IgD-negative memory B cell (primary cell): Measurements from ENCODE around the gene MAGI2. TPM values are rescaled to one million over a fixed set of nuclear protein-coding genes. Genes with fewer than 3 reads are reported as not detected.

Source experiments
- H3K27ac Mint-ChIP-seq, 3 donors: one replicate each; pipeline ENCODE4 v1.8.0; 2020 to 2022; ENCODE audit warnings: mild to moderate bottlenecking in 3 of 3, mixed read lengths in 3 of 3, moderate library complexity in 1 of 3
- H3K27me3 Mint-ChIP-seq: one replicate; pipeline ENCODE4 v1.8.0; 2021; ENCODE audit warnings: mixed read lengths
- H3K36me3 Mint-ChIP-seq: one replicate; pipeline ENCODE4 v1.8.0; 2020; ENCODE audit warnings: mild to moderate bottlenecking, mixed read lengths
- H3K4me1 Mint-ChIP-seq, 3 donors: one replicate each; pipeline ENCODE4 v1.8.0; 2020 to 2022; ENCODE audit warnings: mixed read lengths in 3 of 3, mild to moderate bottlenecking in 1 of 3
- H3K4me3 Mint-ChIP-seq, 4 donors: one replicate each; pipeline ENCODE4 v1.8.0; 2020 to 2022; ENCODE audit warnings: mild to moderate bottlenecking in 4 of 4, mixed read lengths in 4 of 4, moderate library complexity in 3 of 4
- H3K9me3 Mint-ChIP-seq, 3 donors: one replicate each; pipeline ENCODE4 v1.8.0; 2020 to 2021; ENCODE audit warnings: mixed read lengths in 3 of 3, mild to moderate bottlenecking in 1 of 3
- polyA plus RNA-seq: library from polyadenylated mRNA; unstranded; fragments of 300-500 nt; fragmentation: Illumina TruSeq; gene quantifications from one replicate; pipeline ENCODE4 v1.2.3, GENCODE V29; 2021

MAGI2 gene
- polyA plus RNA-seq, 1 donor from 2014 or later = not detected

DNA sequence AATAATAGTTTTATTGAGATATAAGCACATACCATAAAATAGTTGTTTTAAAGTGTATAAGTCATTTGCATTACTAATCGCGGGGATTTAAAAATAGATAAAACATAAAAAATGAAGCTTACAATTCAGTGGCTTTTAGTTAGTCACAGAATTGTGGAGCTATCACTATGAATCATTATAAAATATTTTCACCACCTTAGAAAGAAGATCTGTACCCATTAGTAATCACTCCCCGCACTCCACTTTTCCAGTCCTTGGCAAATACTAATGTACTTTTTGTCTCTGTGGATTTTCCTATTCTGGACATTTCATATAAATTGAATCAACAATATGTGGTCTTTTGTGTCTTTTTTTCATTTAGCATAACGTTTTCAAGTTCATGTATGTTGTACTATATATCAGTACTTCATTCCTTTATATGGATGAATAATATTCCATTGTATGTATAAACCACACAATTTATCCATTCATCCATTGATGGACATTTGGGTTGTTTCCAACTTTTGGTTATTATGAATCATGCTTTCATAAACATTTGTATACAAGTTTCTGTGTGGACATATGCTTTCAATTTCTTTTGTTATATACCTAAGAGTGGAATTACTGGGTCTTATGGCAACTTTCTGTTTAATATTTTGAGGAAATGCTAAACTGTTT is 162.5 kb downstream of the MAGI2 start:
- Mint-ChIP-seq H3K27ac (no peak overlapping the region), H3K9me3 (peaks cover 0 to 4% (median 3%) of the 10 kb centered on the region in 3 donors), H3K27me3 (peaks cover 4% of the 10 kb centered on the region), H3K4me1 (no peaks in the 10 kb centered on the region), H3K4me3 (no peak overlapping the region), H3K36me3 (no peaks in the 10 kb centered on the region)

DNA sequence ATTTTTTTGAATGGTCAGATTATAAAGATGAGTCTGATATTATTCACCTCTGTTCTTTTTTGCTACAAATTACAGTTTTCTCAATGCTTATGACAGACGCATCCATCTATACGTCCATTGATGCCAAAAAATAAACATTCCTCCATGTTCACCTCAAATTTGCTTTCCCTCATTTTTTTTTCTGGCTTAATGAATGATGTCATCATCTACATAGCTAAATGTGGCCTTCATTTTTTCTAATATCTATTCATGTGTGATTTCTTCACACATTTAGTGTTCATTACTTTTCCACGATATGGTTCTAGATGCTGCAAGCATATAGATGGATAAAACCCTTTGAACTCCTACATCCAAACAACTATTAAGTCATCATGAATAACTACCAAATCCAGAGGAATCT is 163.1 kb downstream of the MAGI2 start:
- H3K4me1 Mint-ChIP-seq = no peaks in the 10 kb centered on the region
- peaks cover 0 to 4% (median 3%) of the 10 kb centered on the region in 3 donors for H3K9me3 Mint-ChIP-seq
- H3K27ac Mint-ChIP-seq = no peak overlapping the region
- H3K4me3 Mint-ChIP-seq = no peak overlapping the region
- peaks cover 4% of the 10 kb centered on the region for H3K27me3 Mint-ChIP-seq
- no peaks in the 10 kb centered on the region for H3K36me3 Mint-ChIP-seq

DNA sequence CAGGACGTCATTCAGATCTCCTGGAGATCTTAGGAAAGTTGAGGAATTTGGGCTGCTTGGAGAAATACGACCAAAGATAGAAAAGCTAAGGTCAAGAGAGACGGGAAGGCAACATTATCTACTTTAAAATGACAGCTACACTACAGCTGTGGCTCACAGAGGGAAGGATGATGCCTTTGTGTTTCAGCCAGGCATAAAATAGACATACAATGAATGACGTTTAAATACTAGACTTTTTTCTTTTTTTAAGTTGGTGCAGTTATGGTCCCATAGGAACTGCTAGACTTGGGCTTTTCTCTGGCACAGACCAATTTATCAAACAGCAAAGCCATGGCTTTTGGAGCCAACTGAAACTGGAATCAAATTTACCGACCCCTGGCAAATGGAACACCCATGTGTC is 164.8 kb downstream of the MAGI2 start:
- peaks cover 4% of the 10 kb centered on the region for H3K27me3 Mint-ChIP-seq
- no peaks in the 10 kb centered on the region for H3K36me3 Mint-ChIP-seq
- no peaks in the 10 kb centered on the region for H3K4me1 Mint-ChIP-seq
- no peak overlapping the region for H3K4me3 Mint-ChIP-seq
- peaks cover 0 to 8% (median 3%) of the 10 kb centered on the region in 3 donors for H3K9me3 Mint-ChIP-seq
- H3K27ac Mint-ChIP-seq = no peak overlapping the region

DNA sequence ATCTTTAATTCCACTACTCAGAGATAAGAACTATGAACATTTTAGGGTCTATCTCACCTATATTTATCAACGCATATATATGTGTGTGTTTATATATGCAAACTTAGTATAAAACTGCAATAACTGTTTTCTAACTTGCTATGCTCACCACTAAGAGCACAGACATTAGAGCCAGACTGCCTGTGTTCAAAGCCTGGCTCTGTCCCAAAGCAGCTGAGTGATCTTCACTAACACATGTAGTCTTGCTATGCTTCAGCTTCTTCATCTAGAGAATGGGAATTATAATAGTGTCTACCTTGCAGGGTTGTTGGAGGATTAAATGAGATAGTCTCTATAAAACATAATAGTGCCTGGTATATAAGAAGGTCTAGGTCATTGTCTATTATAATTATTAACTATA is 165.5 kb downstream of the MAGI2 start:
- no peaks in the 10 kb centered on the region for H3K36me3 Mint-ChIP-seq
- H3K27me3 Mint-ChIP-seq = peaks cover 3% of the 10 kb centered on the region
- no peak overlapping the region for H3K27ac Mint-ChIP-seq
- H3K4me1 Mint-ChIP-seq = no peaks in the 10 kb centered on the region
- H3K4me3 Mint-ChIP-seq = no peak overlapping the region
- peaks cover 0 to 7% (median 3%) of the 10 kb centered on the region in 3 donors for H3K9me3 Mint-ChIP-seq

DNA sequence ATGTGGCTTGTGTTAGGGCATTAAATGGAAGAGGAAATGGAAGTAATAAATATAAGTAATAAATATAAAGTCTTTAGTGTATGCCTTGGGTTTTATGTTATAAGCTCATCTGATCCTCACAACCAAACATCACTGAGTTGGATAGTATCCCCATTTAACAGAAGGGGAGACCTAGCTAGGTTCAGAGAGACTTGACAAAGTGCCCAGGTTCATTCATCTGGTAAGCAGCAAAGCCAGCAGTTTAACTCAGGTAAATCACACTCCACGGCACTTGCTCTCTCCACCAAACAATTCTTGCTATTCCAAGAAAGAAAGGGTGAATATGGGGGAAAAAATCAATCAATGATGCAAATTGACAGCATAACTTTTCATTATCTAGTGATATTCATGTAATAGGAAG is 167.3 kb downstream of the MAGI2 start:
- no peaks in the 10 kb centered on the region for H3K36me3 Mint-ChIP-seq
- no peak overlapping the region for H3K27ac Mint-ChIP-seq
- H3K4me3 Mint-ChIP-seq = no peak overlapping the region

DNA sequence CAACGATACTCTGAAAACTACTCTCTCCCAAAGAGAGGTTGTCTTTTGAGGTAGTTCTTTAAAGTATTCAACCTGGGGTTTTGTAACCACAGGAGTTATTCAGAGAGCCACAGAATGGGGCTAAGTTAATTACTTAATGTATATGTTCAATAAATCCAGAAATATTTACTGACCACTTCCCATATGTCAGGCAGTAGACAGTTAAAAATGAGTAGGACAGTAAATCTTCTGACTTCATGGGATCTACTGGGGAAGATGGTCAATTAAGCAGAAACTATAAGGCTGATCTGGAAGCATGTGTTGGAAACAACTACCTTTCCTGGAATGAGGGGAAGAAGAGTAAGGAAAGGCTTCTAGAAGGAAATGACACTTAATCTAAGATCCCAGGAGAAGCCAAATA is 167.7 kb downstream of the MAGI2 start:
- Mint-ChIP-seq H3K27me3 (no peaks in the 10 kb centered on the region), H3K4me3 (no peak overlapping the region)

More for the DNA sequence above, 167.3 kb downstream of the MAGI2 start:
- Mint-ChIP-seq H3K4me1 (no peaks in the 10 kb centered on the region), H3K27me3 (no peaks in the 10 kb centered on the region), H3K9me3 (peaks cover 0 to 4% (median 0%) of the 10 kb centered on the region in 3 donors)

DNA sequence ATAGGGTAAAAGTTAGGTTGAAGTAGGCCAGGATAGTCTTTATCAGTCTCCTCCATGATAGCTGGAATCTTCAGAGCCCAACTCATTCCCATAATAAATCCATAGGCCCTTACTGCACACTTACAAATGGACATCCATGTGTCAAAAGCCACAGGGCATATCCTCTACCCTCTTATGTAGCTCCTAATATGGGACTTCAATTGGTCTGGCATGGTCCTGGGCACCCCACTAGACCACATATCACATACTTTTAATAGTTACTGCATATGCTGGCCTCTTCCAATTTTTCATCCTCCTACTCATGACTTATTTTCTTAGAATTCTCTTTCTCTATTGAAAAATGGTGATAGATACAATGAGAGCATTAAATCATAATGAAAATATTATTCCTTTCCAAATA is 169.3 kb downstream of the MAGI2 start:
- Mint-ChIP-seq H3K4me1 (no peaks in the 10 kb centered on the region), H3K4me3 (no peak overlapping the region), H3K27ac (no peak overlapping the region), H3K27me3 (no peaks in the 10 kb centered on the region), H3K9me3 (peaks cover 0 to 9% (median 0%) of the 10 kb centered on the region in 3 donors), H3K36me3 (no peaks in the 10 kb centered on the region)

More for the DNA sequence above, 167.7 kb downstream of the MAGI2 start:
- no peaks in the 10 kb centered on the region for H3K36me3 Mint-ChIP-seq
- H3K9me3 Mint-ChIP-seq = peaks cover 0 to 4% (median 0%) of the 10 kb centered on the region in 3 donors
- H3K27ac Mint-ChIP-seq = no peak overlapping the region
- H3K4me1 Mint-ChIP-seq = no peaks in the 10 kb centered on the region

DNA sequence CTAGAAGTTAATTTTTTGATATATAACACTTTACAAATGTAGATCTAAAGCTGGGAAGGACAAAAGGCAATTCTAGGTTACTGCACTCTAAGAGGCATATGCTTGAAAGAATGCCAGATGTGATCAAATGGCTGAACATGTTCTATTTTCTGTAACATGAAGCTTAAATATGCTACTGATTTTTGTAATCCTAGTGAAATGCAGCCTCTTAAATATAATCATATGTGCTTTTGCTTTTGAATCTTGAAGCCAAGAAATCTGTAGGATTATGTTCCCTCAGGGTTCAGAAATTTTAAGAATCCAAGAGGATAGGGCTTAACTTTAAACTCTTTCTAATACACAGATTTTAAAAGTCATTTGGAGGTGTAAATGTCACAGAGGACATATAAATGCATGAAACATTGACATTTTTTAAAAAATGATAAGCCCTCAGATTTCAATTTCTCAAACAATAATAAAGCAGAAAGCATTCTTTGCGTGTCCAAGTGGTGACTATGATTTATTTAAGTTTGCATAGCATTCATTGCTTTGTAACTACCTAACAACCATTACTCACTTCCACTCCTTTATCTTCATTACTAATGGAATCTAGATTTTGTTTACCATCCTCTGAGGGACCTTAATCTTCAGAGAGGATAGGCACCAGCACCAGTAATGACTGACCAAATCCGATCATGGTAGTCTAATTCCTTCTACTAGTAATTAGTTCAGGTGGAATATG is 170.4 kb downstream of the MAGI2 start:
- Mint-ChIP-seq H3K4me1 (no peaks in the 10 kb centered on the region), H3K9me3 (peaks cover 0 to 9% (median 0%) of the 10 kb centered on the region in 3 donors), H3K4me3 (no peak overlapping the region), H3K36me3 (no peaks in the 10 kb centered on the region), H3K27ac (no peak overlapping the region), H3K27me3 (no peaks in the 10 kb centered on the region)

DNA sequence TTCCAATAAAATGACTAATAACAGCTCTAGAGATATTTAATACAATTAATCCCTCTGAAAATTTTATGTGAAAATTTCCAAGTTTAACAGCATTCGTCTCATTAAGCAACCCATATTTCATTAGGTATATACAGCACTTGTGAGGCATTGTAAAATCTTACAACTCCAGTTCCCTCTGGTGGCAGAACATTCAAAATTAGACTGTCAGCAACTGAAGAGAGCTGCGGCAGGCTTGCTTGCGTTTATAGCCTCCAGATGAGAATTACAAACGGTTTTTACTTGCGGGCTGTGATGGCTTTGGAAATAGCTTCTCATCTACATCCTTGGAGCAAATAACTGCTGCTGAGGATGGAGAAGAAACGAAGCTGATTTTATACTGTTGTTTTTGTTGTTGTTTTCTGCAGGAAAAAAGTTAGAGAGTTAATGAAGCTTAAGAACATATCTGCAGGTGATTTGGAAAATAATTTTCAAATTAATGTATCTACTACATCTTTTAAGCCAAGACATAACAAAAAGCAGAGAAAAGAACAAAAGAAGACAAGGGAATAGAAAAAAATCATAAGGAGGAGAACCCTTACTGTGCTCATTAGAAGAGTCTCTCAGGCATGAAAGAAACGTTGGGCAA is 171.3 kb downstream of the MAGI2 start:
- no peaks in the 10 kb centered on the region for H3K36me3 Mint-ChIP-seq
- H3K4me3 Mint-ChIP-seq = no peak overlapping the region
- H3K4me1 Mint-ChIP-seq = no peaks in the 10 kb centered on the region
- no peak overlapping the region for H3K27ac Mint-ChIP-seq
- H3K9me3 Mint-ChIP-seq = peaks cover 0 to 9% (median 0%) of the 10 kb centered on the region in 3 donors
- H3K27me3 Mint-ChIP-seq = no peaks in the 10 kb centered on the region

DNA sequence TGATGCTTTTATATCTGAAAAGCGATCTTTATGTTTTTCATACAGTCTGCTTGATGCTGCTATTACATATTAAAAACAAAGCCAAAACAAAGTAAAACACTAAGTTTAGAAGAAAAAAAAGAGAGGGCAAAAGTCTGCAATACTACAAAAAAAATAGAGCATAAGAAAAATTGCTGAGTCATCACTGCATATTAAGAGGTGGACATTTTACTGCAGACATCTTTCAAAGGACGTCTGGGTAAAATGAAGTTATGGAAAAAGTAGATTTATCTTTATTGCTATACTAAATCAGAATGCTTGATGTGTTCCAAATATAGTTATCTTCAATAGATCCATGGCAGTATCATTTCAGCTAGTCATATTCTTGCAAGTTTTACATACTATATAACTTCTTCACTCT is 172.0 kb downstream of the MAGI2 start:
- Mint-ChIP-seq H3K36me3 (no peaks in the 10 kb centered on the region), H3K9me3 (peaks cover 0 to 9% (median 0%) of the 10 kb centered on the region in 3 donors), H3K27ac (no peak overlapping the region), H3K27me3 (no peaks in the 10 kb centered on the region), H3K4me1 (no peaks in the 10 kb centered on the region), H3K4me3 (no peak overlapping the region)

DNA sequence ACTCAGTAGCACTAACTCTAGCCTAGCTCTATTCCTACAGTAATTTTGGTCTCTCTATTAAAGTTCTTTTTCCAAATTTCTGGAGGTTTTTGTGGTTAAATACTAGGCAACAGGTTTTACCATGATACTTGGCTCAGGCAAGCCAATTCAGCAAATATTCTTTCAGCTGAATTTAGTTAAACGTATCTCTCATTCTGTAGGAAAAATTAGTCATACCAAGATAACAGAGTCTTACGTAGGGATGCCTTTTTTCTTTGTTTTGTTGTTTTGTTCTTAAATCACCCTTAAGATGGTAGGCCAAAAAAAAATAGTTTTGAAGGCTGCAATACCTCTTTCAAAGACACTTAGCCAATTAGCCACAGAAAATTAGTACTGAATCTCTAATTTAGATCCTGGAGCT is 180.5 kb downstream of the MAGI2 start:
- Mint-ChIP-seq H3K4me1 (no peaks in the 10 kb centered on the region), H3K27me3 (no peaks in the 10 kb centered on the region), H3K27ac (no peak overlapping the region), H3K36me3 (no peaks in the 10 kb centered on the region), H3K4me3 (no peak overlapping the region), H3K9me3 (no peaks in the 10 kb centered on the region)

DNA sequence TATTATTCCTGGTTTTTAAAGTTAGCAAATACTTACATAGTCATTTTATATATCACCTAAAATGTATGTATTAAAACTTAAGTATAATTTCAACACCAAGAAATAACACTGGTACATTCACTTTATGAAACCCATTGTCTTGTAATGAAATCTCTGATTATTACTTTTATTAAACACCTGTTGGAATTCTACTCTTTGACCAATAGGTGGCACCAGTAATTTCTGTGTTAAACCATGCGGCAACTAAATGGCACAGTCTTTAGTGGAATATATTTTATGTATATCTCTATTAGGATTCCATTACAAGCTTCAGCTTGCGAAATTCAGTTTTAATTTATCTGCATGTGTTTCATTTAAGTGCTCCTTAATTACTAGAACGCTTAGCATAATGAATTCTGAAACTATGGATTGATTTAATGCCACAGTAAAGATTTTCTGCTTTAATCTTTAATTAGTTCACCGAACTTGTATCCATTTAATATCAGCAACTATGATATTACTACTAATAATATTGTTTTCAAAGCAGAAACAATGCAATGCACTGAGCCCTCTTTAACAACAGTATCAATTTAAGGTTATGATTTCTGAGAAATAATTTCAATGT is 181.3 kb downstream of the MAGI2 start:
- no peak overlapping the region for H3K27ac Mint-ChIP-seq
- no peak overlapping the region for H3K4me3 Mint-ChIP-seq
- no peaks in the 10 kb centered on the region for H3K9me3 Mint-ChIP-seq
- no peaks in the 10 kb centered on the region for H3K36me3 Mint-ChIP-seq
- H3K4me1 Mint-ChIP-seq = no peaks in the 10 kb centered on the region
- no peaks in the 10 kb centered on the region for H3K27me3 Mint-ChIP-seq

DNA sequence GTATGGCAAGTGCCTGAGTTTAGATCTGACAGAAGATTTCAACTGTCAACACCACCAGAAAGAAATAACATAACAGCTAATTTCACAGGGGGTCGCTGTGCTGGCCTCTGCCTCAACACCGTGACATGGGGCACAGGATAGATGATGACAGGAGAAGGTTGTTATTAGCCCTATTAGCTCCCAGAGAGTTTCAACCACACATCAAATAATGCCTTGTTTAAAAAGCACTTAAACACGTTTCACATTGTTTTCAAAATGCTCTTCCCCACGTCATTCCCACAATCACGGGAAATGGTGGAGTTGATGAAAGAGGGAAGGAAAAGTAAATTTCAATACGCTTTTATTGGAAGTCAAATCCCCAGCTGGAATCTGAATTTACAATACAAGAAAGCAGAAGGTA is 184.7 kb downstream of the MAGI2 start:
- no peaks in the 10 kb centered on the region for H3K36me3 Mint-ChIP-seq
- H3K27me3 Mint-ChIP-seq = no peaks in the 10 kb centered on the region
- H3K9me3 Mint-ChIP-seq = no peaks in the 10 kb centered on the region
- no peak overlapping the region for H3K27ac Mint-ChIP-seq
- no peaks in the 10 kb centered on the region for H3K4me1 Mint-ChIP-seq
- no peak overlapping the region for H3K4me3 Mint-ChIP-seq

DNA sequence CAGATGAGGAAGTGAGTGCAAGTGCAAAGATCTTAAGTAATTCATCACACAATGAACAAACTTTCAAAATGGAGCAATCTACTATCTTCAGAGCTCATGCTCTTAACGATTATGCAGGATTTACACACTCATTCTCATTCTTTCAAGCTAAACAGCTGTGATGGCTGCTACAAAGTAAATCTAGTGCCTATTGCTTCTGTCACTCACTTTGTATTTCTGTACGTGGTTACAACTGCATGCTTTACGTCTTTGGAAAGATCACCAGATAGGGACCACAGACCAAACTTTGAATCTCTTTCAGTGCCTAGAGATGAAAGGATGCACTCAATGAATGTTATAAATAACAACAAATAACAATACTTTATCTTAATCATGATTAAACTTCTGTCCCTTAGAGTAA is 194.6 kb downstream of the MAGI2 start:
- H3K4me1 Mint-ChIP-seq = no peaks in the 10 kb centered on the region
- no peak overlapping the region for H3K27ac Mint-ChIP-seq
- H3K4me3 Mint-ChIP-seq = no peak overlapping the region
- no peaks in the 10 kb centered on the region for H3K36me3 Mint-ChIP-seq
- no peaks in the 10 kb centered on the region for H3K27me3 Mint-ChIP-seq
- peaks cover 0 to 1% (median 0%) of the 10 kb centered on the region in 3 donors for H3K9me3 Mint-ChIP-seq

DNA sequence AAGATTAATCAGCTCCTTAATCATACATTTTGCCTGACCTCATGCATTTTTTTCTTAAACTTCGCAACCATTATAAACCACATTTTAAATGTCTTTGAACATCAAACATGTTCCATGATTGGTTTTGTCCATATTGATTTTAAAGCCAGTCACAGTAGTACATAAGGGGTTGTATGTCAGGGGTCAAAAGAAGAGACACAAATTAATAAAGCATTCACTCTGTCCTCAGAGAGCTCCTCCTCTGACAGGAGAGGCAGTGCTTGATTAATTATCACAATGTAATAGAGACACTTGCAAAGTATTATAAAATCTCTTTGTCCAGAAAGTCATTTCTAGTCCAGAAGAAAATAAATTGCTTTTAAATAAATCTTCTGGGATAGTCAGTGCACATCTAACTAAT is 195.5 kb downstream of the MAGI2 start:
- no peaks in the 10 kb centered on the region for H3K4me1 Mint-ChIP-seq
- no peaks in the 10 kb centered on the region for H3K36me3 Mint-ChIP-seq
- no peaks in the 10 kb centered on the region for H3K27me3 Mint-ChIP-seq
- H3K27ac Mint-ChIP-seq = no peak overlapping the region
- peaks cover 0 to 1% (median 0%) of the 10 kb centered on the region in 3 donors for H3K9me3 Mint-ChIP-seq
- no peak overlapping the region for H3K4me3 Mint-ChIP-seq
